ENCODE data around the gene AP2B1.
"Not testable (repeated sequence)": the region's sequence is repeated elsewhere in the genome, so short reads cannot be mapped to it uniquely, and the experiment has no call there.

Gene AP2B1

GRCh38 chr17:35587074-35587961 lies at the start of gene AP2B1:
Gene AP2B1 (plus strand): TSS chr17:35587322. CDS start chr17:35594031, 6,709 bp downstream.
- DNase-seq: peak; percentile 85 to 93

DNA sequence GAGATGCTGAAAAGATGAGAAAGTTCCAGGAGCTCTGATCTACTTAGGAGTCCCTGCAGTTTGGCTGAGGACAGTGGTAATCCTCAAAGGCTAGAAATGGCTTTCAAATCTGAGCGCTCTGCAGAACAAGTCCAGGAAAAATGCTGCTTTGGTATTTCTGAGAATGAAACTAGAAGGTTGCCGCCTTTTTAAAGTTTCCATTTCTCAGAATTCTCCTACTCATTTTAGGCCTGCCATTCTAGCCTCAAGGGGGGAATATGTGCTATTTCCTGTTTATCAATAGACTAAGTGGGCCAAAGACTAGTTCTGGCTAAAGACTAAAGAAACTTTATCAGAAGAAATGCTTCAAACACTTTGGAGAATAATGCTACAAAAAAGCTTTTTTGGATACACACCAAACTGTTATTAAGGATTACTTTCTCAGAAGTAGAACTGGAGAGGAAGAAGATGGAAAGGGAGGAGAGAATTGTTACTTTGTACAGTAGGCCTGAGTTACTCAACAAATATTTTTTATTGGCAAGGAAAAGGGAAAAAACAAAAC lies 49.5 kb upstream of the AP2B1 start, which contains the start of gene SLFN12L:
Gene SLFN12L, minus strand, starts transcription at position 78 of the 541 bp plus-strand sequence. CDS start 15,314 bp downstream, outside the sequence.
- no peak for DNase-seq

DNA sequence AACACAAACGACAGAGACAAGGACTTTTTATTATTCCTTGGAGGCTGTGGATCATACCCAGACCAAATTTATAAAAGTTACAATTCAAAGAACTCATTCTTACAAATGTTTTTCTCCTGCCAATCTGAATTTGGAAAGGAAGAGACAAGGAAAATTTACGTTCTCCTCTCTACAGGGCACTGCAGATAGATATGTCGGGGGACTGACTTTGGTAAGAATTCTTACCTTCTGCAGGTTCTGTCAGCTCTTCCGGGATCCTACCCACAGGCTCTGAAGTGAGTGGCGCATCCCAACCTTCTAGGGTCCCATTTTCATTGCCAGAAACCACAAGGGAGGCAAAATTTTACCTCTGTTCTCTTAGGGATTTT lies 47.5 kb upstream of the AP2B1 start:
- DNase-seq: no peak

GRCh38 chr17:35540589-35541404 lies 46.3 kb upstream of the AP2B1 start:
- no peak for DNase-seq

DNA sequence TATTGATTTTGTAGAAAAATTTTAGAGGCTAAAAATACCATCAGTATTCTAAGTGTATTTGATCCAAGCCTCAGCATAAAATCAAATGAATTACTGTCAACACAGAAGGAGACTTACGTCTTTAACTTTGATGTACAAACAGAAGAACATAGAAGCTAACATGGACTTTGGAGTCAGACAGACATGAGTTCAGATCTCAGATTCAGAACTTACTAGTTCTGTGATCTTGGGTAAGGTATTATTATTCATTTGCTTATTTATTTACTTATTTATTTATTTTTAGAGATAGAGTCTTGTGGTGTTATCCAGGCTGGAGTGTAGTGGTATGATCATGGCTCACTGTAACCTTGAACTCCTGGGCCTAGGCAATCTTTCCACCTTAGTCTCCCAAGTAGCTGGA lies 45.7 kb upstream of the AP2B1 start:
- no peak for DNase-seq

DNA sequence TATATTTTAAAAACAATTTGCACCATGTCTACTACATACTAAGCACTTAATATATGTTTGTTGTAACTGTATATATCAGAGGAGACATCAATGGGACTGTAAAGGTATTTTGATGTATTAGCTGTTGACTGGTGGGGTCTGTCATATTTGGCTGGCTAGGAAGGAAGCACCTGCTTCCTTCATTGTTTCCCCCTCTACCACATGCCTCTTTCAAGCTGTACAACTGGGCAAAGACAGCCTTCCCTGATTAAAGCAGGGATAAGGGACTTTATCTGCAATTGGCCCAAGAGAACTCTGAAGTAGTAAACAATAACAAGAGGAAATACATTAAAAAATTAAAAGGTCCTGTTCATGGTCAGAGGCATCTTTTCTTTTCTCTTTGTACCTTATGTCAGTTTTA lies 44.1 kb upstream of the AP2B1 start:
- DNase-seq: no peak

DNA sequence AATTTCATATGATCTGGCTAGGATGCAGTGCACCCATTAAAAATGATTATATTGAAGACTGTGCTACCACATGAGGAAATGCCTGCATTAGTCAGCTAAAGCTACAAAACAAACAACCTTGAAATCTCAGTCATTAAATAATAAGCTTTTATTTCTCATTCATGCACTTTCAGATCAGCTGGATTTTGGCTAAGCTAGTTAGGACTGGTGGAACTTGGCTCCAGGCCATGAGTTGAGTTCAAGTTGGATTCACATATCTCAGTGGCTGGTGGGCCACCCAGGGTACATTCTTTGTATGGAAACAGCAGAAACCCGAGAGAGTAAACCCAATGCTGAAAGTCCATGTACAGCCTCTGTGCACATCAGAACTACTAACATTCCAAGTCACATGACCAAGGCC lies 43.3 kb upstream of the AP2B1 start:
- DNase-seq: no peak

- DNase-seq: no peak
Observed at GRCh38 chr17:35545150-35545549, 42.0 kb upstream of the AP2B1 start.

DNA sequence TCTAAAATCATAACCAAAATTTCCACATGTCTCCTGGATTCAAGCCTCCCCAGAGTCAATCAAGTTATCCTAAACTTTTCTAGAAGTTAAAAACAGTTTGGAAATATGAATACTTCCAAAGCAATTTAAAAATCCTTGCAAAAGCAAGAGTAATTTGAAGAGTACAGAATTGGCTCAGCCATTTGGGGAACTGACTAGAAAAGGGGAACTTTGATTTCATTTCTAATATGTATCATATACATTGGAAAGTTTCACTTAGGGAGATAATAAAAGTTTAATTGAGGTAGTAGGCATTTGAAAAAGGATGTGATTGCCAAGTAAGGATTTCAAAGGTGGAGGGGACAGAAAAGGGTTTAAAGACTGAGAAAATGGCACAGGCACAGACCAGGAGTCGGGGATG lies 40.6 kb upstream of the AP2B1 start:
- DNase-seq: no peak

DNA sequence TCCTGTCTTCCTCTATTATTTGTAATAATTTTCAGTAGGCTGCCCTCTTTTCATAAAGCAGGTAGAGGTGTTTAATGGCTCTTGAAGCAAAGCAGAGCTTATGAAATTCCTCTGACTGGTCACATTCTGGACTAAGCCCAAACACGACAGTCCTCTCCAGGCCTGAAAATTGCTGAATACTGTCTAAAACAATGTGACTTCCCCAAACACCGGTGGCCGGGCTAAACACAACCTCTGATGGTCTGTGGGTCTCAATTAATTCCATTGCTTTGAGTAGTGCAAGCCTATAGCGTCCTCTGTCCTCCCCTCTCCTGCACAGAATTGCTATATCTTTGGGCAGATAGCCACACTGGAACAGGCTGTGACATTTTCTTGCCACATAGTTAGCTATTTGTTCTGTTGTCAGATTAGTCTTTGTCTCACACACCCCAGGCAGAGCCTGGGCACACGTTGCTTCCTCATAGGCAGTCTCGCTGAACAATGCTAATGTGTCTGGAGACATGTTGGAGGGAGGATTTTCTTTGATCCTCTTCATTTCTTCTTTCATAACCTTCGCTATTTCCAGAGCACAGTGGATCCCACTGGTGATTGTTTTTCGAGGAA lies 38.8 kb upstream of the AP2B1 start:
- no peak for DNase-seq

DNA sequence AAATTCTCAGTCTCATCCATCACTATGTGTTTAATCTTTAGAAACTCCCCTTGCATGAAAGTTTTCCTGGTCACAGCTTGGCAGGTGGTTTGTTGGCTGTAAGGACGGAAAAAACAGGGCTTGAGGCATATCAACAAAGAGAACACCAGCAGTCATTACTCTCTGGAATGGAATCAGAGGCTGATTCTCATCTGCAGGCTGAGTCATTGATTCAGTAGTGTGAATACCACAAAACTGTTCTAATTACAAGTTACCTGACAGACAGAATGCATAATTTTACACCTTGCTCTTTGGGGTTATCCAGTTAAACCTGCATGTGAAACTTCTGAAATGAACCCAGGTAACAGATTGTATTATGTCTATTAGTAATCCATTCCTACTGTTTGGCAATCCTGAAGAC lies 38.1 kb upstream of the AP2B1 start:
- DNase-seq: no peak

DNA sequence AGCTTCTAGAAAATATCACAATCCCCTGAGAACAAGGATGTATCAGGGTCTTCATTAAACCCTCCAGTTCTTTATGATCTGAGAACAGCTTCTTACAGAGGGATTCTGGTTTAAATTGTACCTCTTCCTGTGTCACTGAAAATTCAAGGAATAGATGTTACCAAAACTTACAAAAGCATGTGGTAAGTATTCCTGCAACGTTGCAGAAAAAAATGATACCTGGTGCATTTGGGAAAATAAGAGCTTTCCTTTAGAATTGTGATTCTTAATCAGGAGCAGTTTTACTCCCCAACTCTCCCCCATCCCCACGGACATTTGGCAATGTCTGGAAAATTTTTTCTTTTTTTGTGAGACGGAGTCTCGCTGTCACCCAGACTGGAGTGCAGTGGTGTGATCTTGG lies 33.8 kb upstream of the AP2B1 start:
- no peak for DNase-seq

- no peak for DNase-seq
Observed at GRCh38 chr17:35554668-35555067, 32.5 kb upstream of the AP2B1 start.

- DNase-seq: no peak
Observed at GRCh38 chr17:35555691-35556090, 31.4 kb upstream of the AP2B1 start.

- no peak for DNase-seq
Observed at GRCh38 chr17:35557353-35557752, 29.8 kb upstream of the AP2B1 start.

- no peak for DNase-seq
Observed at GRCh38 chr17:35559495-35560210, 27.5 kb upstream of the AP2B1 start.

- no peak for DNase-seq
Observed at GRCh38 chr17:35560703-35561102, 26.4 kb upstream of the AP2B1 start, which contains the start of gene SLFN14. Gene SLFN14 (minus strand): TSS chr17:35560819. CDS start chr17:35558062, 2,757 bp downstream.

DNA sequence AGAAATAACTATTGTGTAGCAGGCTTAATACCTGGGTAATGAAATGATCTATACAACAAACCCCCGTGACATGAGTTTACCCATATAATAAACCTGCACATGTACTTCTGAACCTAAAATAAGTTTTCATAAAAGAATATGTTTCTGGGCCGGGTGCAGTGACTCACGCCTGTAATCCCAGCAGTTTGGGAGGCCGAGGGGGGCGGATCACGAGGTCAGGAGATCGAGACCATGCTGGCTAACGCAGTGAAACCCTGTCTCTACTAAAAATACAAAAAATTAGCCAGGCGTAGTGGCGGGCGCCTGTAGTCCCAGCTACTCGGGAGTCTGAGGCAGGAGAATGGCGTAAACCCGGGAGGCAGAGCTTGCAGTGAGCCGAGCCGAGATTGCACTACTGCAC lies 23.9 kb upstream of the AP2B1 start:
- DNase-seq: not testable (repeated sequence)

- no peak for DNase-seq
Observed at GRCh38 chr17:35566968-35567367, 20.2 kb upstream of the AP2B1 start.

DNA sequence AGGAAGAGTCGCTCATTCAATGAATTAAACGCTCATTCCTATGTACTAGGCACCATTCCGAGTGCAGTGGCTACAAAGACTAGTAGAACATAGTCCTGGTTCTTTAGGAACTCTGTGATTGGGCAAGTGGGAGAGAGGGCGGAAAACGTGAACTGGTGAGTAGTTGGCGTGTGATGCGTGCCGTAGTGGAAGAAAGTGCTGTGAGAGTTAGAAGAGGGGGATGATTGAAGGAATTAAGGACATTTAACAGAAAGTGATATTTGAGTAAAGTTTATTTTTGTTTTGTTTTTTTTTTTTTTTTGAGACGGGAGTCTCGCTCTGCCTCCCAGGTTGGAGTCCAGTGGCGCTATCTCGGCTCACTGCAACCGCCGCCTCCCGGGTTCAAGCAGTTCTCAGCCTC lies 18.6 kb upstream of the AP2B1 start:
- no peak for DNase-seq

DNA sequence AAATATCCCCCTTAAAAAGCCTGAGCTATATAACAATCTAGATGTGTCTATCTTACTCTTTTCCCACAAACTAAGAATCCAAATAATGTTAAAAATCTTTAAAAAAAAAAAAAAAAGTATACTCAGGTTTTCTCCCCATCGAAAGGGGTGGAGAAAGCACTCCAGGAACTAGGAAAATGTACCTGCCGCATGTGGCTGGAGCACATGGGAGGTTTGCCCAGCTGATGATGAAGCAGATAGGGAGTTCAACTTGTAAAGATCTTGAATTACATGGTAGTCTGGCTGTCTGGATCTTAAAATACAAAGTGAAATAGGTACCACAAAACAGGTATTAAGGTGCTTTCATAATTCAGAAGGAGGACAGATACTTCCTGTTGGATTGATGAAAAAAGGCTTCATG lies 17.7 kb upstream of the AP2B1 start:
- no peak for DNase-seq

DNA sequence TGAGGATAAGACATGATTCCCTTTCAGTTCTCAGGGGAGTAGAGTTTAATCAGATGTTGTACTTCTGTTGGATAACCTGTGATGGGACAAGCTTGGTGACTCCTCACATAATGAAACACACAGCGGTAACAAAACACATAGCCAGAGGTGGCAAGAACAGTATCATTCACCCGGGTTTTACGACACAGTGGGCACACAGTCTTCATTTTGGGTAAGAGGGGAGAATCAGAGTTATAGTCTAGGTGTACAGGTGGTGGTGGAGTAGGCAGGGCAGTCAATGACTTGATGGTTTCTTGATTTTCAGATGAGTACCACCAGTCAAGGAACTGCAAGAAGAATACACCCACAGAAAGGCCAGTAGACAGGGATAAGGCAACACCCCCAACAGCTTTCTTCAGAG lies 11.4 kb upstream of the AP2B1 start:
- DNase-seq: no peak

GRCh38 chr17:35577830-35578196 lies 9.3 kb upstream of the AP2B1 start:
- DNase-seq: no peak

All from NCI-H1930 (cell line).